ENCODE measurements around the gene LRATD1. TPM values are rescaled to one million over a fixed set of nuclear protein-coding genes. Genes with fewer than 3 reads are reported as not detected.

Gene LRATD1
- polyA plus RNA-seq, 3 donors: not detected

DNA sequence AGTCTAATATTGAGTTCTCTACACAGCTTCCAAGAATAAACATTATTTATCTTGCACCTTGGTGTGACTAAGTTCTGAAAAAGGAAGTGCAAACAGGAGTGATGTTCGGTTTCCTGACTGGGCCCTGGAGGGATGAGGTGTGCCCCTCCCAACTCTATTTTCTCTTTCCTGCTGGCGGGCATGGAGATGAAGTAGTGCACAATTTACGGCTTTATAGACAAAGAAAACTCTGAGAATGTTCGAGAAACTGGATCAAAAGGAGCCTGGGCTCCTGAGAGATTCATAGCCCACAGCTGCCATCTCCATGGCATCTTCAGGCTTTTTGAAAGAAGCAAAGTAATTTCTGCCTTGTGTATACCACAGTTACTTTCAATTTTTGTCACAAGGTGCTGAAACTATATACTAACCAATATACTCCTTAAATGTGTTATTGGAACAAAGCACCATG, 22.3 kb downstream of the LRATD1 start:
- TF ChIP-seq, protein P1, sequence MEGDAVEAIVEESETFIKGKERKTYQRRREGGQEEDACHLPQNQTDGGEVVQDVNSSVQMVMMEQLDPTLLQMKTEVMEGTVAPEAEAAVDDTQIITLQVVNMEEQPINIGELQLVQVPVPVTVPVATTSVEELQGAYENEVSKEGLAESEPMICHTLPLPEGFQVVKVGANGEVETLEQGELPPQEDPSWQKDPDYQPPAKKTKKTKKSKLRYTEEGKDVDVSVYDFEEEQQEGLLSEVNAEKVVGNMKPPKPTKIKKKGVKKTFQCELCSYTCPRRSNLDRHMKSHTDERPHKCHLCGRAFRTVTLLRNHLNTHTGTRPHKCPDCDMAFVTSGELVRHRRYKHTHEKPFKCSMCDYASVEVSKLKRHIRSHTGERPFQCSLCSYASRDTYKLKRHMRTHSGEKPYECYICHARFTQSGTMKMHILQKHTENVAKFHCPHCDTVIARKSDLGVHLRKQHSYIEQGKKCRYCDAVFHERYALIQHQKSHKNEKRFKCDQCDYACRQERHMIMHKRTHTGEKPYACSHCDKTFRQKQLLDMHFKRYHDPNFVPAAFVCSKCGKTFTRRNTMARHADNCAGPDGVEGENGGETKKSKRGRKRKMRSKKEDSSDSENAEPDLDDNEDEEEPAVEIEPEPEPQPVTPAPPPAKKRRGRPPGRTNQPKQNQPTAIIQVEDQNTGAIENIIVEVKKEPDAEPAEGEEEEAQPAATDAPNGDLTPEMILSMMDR (IDR thresholded peaks at IDR 0.05): no peak
- 34% methylated on average over 3 of the region's 4 CpGs for WGBS (ENCODE audit: insufficient coverage)
- no peak overlapping the region for H3K4me3 Mint-ChIP-seq
- H3K4me3 ChIP-seq (replicated peaks in 1 of 3; ENCODE audit: low read depth in 2 of 3, low read length in 3 of 3): no peak overlapping the region
- H3K4me1 Mint-ChIP-seq: no peaks in the 10 kb centered on the region
- peaks cover 0 to 2% (median 0%) of the 10 kb centered on the region in 3 donors for H3K27me3 Mint-ChIP-seq (ENCODE audit: low read depth in 3 of 3)
- no peaks in the 10 kb centered on the region for H3K79me2 ChIP-seq (ENCODE audit: insufficient read depth, low read length)
- H3K27ac Mint-ChIP-seq: no peak overlapping the region
- no peak overlapping the region for H3K4me2 ChIP-seq (replicated peaks; ENCODE audit: extremely low read depth, low read length, poor library complexity, severe bottlenecking)
- H3K27me3 ChIP-seq (ENCODE audit: control insufficient read depth in 2 of 2, insufficient read depth in 2 of 2, low read length in 2 of 2): no peaks in the 10 kb centered on the region
- no peaks in the 10 kb centered on the region for H3K9me3 Mint-ChIP-seq
- H3K27ac ChIP-seq (ENCODE audit: low read depth in 1 of 2, low read length in 2 of 2): no peak overlapping the region
- no peak for DNase-seq
- intact Hi-C loops (cut with micrococcal nuclease): no loop called here
- no peaks in the 10 kb centered on the region for H3K36me3 Mint-ChIP-seq
- no peaks in the 10 kb centered on the region for H3K4me1 ChIP-seq (ENCODE audit: control insufficient read depth in 1 of 2, insufficient read depth in 2 of 2, low read length in 2 of 2)
- no peak overlapping the region for H3K9ac ChIP-seq (ENCODE audit: insufficient read depth, low read length, poor library complexity, severe bottlenecking)
- no peak overlapping the region for H2AFZ ChIP-seq (ENCODE audit: insufficient read depth, low read depth, low read length, poor library complexity, severe bottlenecking)
- no peaks in the 10 kb centered on the region for H3K36me3 ChIP-seq (replicated peaks in 1 of 2; ENCODE audit: control insufficient read depth in 1 of 2, insufficient read depth in 2 of 2, low read length in 2 of 2)
- no peaks in the 10 kb centered on the region for H3K9me3 ChIP-seq (replicated peaks in 1 of 2; ENCODE audit: control insufficient read depth in 1 of 2, insufficient read depth in 1 of 2, low read length in 2 of 2)
- H4K20me1 ChIP-seq (ENCODE audit: insufficient read depth, low read length): no peaks in the 10 kb centered on the region

- H3K9ac ChIP-seq (ENCODE audit: insufficient read depth, low read length, poor library complexity, severe bottlenecking): no peak overlapping the region
- TF ChIP-seq, protein P1 (IDR thresholded peaks at IDR 0.05): no peak
- H3K9me3 Mint-ChIP-seq: peaks cover 0 to 1% (median 0%) of the 10 kb centered on the region in 7 donors
- no peaks in the 10 kb centered on the region for H3K9me3 ChIP-seq (replicated peaks in 1 of 2; ENCODE audit: control insufficient read depth in 1 of 2, insufficient read depth in 1 of 2, low read length in 2 of 2)
- H3K4me3 Mint-ChIP-seq: no peak overlapping the region
- H3K27me3 Mint-ChIP-seq (ENCODE audit: low read depth in 3 of 3): peaks cover 0 to 2% (median 0%) of the 10 kb centered on the region in 3 donors
- intact Hi-C loops (cut with micrococcal nuclease): no loop called here
- WGBS (ENCODE audit: insufficient coverage): no CpG with 5 or more reads among the region's 3 CpGs
- H3K4me1 ChIP-seq (ENCODE audit: control insufficient read depth in 1 of 2, insufficient read depth in 2 of 2, low read length in 2 of 2): no peaks in the 10 kb centered on the region
- H3K79me2 ChIP-seq (ENCODE audit: insufficient read depth, low read length): no peaks in the 10 kb centered on the region
- no peak for DNase-seq
- H3K27me3 ChIP-seq (ENCODE audit: control insufficient read depth in 2 of 2, insufficient read depth in 2 of 2, low read length in 2 of 2): no peaks in the 10 kb centered on the region
- no peaks in the 10 kb centered on the region for H3K36me3 Mint-ChIP-seq
- no peaks in the 10 kb centered on the region for H4K20me1 ChIP-seq (ENCODE audit: insufficient read depth, low read length)
- H3K4me3 ChIP-seq (replicated peaks in 1 of 3; ENCODE audit: low read depth in 2 of 3, low read length in 3 of 3): no peak overlapping the region
- H3K27ac ChIP-seq (ENCODE audit: low read depth in 1 of 2, low read length in 2 of 2): no peak overlapping the region
- H3K36me3 ChIP-seq (replicated peaks in 1 of 2; ENCODE audit: control insufficient read depth in 1 of 2, insufficient read depth in 2 of 2, low read length in 2 of 2): no peaks in the 10 kb centered on the region
- H2AFZ ChIP-seq (ENCODE audit: insufficient read depth, low read depth, low read length, poor library complexity, severe bottlenecking): no peak overlapping the region
- H3K27ac Mint-ChIP-seq: no peak overlapping the region
- no peaks in the 10 kb centered on the region for H3K4me1 Mint-ChIP-seq
- H3K4me2 ChIP-seq (replicated peaks; ENCODE audit: extremely low read depth, low read length, poor library complexity, severe bottlenecking): no peak overlapping the region
These were observed 23.6 kb downstream of the LRATD1 start for GRCh38 chr2:14656146-14656545.

Data from CD14-positive monocyte (primary cell).